Psoas muscle (tissue), 8 donors: Measurements from ENCODE around the gene SPATA33. TPM values are rescaled to one million over a fixed set of nuclear protein-coding genes. Genes with fewer than 3 reads are reported as not detected.

Experiments
- ATAC-seq, 4 donors: fragments of 200-7000 bp; cut with Tn5 transposase; one replicate each; pipeline ENCODE4 v1.9.1; 2020; ENCODE audit warnings: moderate library complexity in 3 of 4, mild to moderate bottlenecking in 2 of 4
- DNase-seq, 2 donors: peaks; one replicate each; pipeline ENCODE4 v3.0.0-alpha.2; 2020
- H3K27ac ChIP-seq: fragments of 200-600 bp; one replicate; pipeline ENCODE4 v1.8.0; 2022
- H3K27me3 ChIP-seq, 3 donors: fragments of 200-600 bp in 1 of 3; one replicate each; pipeline versions ENCODE4 v1.6.1 to v1.8.0; 2013 to 2022; ENCODE audit warnings: low read length in 2 of 3, mild to moderate bottlenecking in 2 of 3, moderate library complexity in 1 of 3; ENCODE audit not compliant: insufficient read depth in 3 of 3
- H3K36me3 ChIP-seq, 2 donors: fragments of 200-600 bp in 1 of 2; one replicate each; pipeline versions ENCODE4 v1.6.1 to v1.8.0; 2013 to 2022; ENCODE audit warnings: low read depth in 1 of 2, mild to moderate bottlenecking in 1 of 2, moderate library complexity in 1 of 2; ENCODE audit not compliant: insufficient read depth in 1 of 2
- H3K4me1 ChIP-seq: fragments of 200-600 bp; one replicate; pipeline ENCODE4 v1.8.0; 2022
- H3K4me3 ChIP-seq: fragments of 200-600 bp; one replicate; pipeline ENCODE4 v1.8.0; 2022; ENCODE audit warnings: mild to moderate bottlenecking
- H3K9me3 ChIP-seq: fragments of 200-600 bp; one replicate; pipeline ENCODE4 v1.8.0; 2022
- WGBS, 3 donors: extraction: QIAGEN DNeasy Blood & Tissue Kit; methylation state at CpG; one replicate each; pipeline versions ENCODE4 v1.1.6 to v1.1.7; 2013; 5-methylcytosine and 5-hydroxymethylcytosine counted together
- intact Hi-C, 2 donors: fragments of 100-400 bp; cut with DNase I; formaldehyde crosslinking; loops; one replicate each; pipeline versions ENCODE4 v1.11.0 to v1.14.2; 2022
- polyA plus RNA-seq, 3 donors: library from polyadenylated mRNA; stranded (reverse); fragments of 200-250 nt; gene quantifications; one replicate each; pipeline ENCODE4 v1.2.3, GENCODE V29; 2013
- total RNA-seq, 4 donors: library from RNA; stranded (reverse); fragmentation: NEBNext Ultra II Directional in 2 of 4; extraction: Animal tissue kit (Norgen Biotek cat#: 25700) in 2 of 4; gene quantifications; one replicate each; pipeline versions ENCODE4 v1.2.1 to v1.2.4, GENCODE V29; 2021 to 2023
- TF ChIP-seq, protein P1 (sequence below): fragments of 200-600 bp; IDR thresholded peaks from one replicate; pipeline ENCODE4 v1.8.0; 2022; ENCODE audit warnings: antibody characterized with exemption
- donor health status: healthy with polysubstance abuse.
- donor health status: DM: no; HTN: no; CAD: no; lungs with moderate emphysema.
- donor health status: Bipolar disorder and iron deficiency.
- donor health status: healthy.
- donor health status: DM: yes; HTN: yes; CAD: no.
- donor health status: DM: no; HTN: no; CAD: no.
- donor health status: DM: no; HTN: no; CAD: no.
- donor health status: DM: yes; HTN: yes; CAD: no.

Gene SPATA33
- total and polyA plus RNA-seq, 7 donors, result 1.2 to 8.2 (median 3.0) TPM

DNA sequence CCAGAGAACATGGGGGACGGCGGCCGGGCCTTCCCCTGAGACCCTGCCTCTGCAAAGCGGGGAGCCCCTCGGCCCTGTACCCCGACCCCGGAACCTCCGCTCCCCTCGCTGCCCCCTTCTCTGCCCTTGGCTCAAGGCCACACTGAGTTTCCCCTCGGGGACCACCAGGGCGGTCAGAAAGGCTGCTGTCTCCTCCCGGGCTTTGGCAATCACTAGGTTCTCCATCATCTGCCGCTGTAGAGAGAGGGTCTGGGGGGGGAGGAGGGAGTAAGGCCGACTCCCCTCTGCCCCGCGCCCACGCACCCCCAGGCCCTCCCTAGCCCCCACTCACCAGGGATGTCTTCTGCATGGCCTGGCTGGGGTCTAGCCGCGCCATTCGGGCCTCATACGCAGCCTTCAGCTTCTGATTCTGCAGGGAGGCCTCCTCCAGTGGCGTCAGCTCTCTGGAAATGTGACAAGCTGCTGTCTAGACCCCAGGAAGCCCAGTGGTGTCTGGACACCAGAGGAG, 54.7 kb downstream of the SPATA33 start:
- intact Hi-C loops, result no loop called here
- no peaks in the 10 kb centered on the region for H3K4me1 ChIP-seq
- DNase-seq, result no peak
- no peaks in the 10 kb centered on the region for H3K27me3 ChIP-seq
- H3K9me3 ChIP-seq, result no peaks in the 10 kb centered on the region
- peak in 2 of 4 donors; percentile 13 to 16 for ATAC-seq
- no peak overlapping the region for H3K27ac ChIP-seq
- H3K4me3 ChIP-seq, result peak overlapping the region; percentile 37
- TF ChIP-seq, protein P1, sequence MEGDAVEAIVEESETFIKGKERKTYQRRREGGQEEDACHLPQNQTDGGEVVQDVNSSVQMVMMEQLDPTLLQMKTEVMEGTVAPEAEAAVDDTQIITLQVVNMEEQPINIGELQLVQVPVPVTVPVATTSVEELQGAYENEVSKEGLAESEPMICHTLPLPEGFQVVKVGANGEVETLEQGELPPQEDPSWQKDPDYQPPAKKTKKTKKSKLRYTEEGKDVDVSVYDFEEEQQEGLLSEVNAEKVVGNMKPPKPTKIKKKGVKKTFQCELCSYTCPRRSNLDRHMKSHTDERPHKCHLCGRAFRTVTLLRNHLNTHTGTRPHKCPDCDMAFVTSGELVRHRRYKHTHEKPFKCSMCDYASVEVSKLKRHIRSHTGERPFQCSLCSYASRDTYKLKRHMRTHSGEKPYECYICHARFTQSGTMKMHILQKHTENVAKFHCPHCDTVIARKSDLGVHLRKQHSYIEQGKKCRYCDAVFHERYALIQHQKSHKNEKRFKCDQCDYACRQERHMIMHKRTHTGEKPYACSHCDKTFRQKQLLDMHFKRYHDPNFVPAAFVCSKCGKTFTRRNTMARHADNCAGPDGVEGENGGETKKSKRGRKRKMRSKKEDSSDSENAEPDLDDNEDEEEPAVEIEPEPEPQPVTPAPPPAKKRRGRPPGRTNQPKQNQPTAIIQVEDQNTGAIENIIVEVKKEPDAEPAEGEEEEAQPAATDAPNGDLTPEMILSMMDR, result no peak
- H3K36me3 ChIP-seq, result peaks cover 0 to 10% of the 10 kb centered on the region in 2 donors
- WGBS, 3 donors, result 25 to 42% (median 27%) methylated on average over 17 to 22 of the region's 22 CpGs

DNA sequence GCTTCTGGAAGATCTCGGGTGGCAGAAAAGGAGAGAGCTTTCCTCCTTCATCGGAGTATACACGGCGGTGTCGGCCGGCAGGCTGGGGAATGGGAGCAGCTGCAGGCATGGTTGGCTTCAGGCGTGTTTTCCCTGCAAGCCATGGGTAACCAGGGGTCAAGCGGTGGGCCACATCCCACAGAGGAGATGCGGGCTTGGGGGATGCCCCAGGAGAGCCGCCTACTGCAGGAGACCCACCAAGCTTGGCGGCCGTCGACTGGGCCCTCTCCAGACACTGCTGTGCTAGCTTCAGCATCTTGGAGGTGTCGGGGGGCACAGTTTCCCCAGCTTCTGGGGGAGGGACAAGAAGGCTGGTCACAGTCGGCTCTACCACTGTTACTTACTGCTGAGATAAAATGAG, 58.9 kb downstream of the SPATA33 start:
- Histone ChIP-seq H3K9me3 (no peaks in the 10 kb centered on the region), H3K4me3 (no peak overlapping the region), H3K36me3 (peaks cover 0 to 4% of the 10 kb centered on the region in 2 donors), H3K27me3 (no peaks in the 10 kb centered on the region), H3K4me1 (peaks cover 9% of the 10 kb centered on the region), H3K27ac (no peak overlapping the region)
- intact Hi-C loops, result no loop called here
- ATAC-seq (no peak), DNase-seq (no peak)
- 86 to 90% (median 88%) methylated on average over 15 of the region's 15 CpGs for WGBS, 3 donors
- TF ChIP-seq, protein P1, result no peak

DNA sequence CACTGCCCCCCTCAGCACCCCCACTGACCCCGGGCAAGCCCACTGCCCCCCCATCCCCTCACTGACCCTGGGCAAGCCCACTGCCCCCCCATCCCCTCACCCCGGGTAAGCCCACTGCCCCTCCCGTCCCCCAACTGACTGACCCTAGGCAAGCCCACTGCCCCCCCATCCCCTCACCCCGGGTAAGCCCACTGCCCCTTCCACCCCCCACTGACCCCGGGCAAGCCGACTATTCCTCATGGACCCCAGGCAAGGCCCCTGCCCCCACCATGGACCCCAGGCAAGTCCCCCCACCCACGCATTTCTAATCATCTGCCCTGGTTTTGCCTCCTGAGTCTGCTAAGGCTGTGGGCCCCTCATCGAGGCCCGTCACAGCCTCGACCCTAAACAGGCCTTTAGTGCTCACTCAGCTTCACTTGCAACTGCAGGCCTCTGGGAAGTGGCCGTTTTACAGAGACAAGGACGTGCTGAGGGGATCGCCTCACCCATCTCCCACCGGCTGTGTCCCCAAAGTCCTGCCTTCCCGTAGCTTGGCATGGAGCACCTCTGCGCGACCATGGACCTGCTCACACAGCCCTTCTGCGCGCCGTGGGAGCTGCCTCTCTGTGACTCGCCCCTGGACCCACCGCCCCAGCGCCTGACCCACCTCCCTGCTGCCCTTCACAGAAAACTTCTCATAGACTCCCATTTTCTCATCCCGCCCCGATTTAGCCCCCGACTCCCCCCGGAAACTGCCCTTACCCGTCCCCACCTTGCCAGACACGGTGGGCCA, 59.5 kb downstream of the SPATA33 start:
- peaks cover 0 to 4% of the 10 kb centered on the region in 2 donors for H3K36me3 ChIP-seq
- ATAC-seq (no peak), DNase-seq (no peak)
- H3K27me3 ChIP-seq, result no peaks in the 10 kb centered on the region
- TF ChIP-seq, protein P1, result no peak
- intact Hi-C loops, result no loop called here
- no peaks in the 10 kb centered on the region for H3K9me3 ChIP-seq
- no peak overlapping the region for H3K4me3 ChIP-seq
- 88 to 91% (median 91%) methylated on average over 28 to 29 of the region's 29 CpGs for WGBS, 3 donors
- no peak overlapping the region for H3K27ac ChIP-seq
- H3K4me1 ChIP-seq, result peaks cover 10% of the 10 kb centered on the region

DNA sequence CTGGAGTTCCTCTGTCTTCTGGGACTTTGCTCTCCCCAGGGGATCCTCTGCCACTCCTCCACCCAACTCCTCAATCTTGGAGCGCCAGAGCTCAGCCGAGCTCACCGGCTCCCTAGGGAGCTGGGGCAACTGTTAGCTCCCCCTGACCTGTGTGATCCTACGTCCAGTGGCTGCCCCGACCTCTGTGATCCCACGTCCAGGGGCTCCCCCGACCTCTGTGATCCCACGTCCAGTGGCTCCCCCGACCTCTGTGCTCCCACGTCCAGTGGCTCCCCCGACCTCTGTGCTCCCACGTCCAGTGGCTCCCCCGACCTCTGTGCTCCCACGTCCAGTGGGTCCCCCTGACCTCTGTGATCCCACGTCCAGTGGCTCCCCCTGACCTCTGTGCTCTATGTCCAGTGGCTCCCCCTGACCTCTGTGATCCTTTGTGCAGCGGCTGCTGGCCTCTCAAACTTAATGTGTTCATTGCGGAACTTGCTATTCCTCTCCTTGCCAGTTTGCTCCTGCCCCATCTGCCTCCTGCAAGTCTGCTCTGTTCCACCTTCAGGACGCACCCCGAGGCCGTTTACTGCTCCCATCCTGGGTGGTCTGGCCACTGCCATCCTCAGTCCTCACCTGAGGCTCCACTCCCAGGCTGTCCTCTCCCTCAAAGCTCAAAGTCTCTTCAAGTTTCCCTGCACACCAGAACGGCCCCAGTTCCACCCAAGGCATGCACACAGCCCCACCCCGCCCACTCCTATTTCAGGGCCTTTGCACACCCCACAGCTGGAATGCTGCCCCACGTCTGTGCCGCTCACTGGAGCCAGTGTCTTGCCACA, 60.3 kb downstream of the SPATA33 start:
- Histone ChIP-seq H3K27me3 (no peaks in the 10 kb centered on the region), H3K36me3 (peaks cover 0 to 9% of the 10 kb centered on the region in 2 donors), H3K4me1 (peaks cover 18% of the 10 kb centered on the region), H3K9me3 (no peaks in the 10 kb centered on the region), H3K27ac (no peak overlapping the region), H3K4me3 (no peak overlapping the region)
- TF ChIP-seq, protein P1, result no peak
- 82 to 91% (median 85%) methylated on average over 23 to 24 of the region's 24 CpGs for WGBS, 3 donors
- intact Hi-C loops, result no loop called here
- DNase-seq, result no peak
- ATAC-seq, result no peak

Other genes starting within 250 kb of the SPATA33 start
- gene ANKRD11, start 167.3 kb upstream of the SPATA33 start, total RNA-seq, result 10 to 100 TPM; 52.3 to 72.8 (median 63.8) TPM
- 10 to 100 TPM; 22.3 to 57.9 (median 43.3) TPM for gene ANKRD11, start 167.3 kb upstream of the SPATA33 start, polyA plus RNA-seq
- gene SPG7, start 149.4 kb upstream of the SPATA33 start, total RNA-seq, result 10 to 100 TPM; 66.8 to 92.3 (median 87.3) TPM
- gene SPG7, start 149.4 kb upstream of the SPATA33 start, polyA plus RNA-seq, result 10 to 100 TPM; 57.5 to 95.3 (median 79.3) TPM
- gene RPL13, start 97.2 kb upstream of the SPATA33 start, total RNA-seq, result 1,000 to 10,000 TPM; 1,039 to 1,769 (median 1,553) TPM
- gene RPL13, start 97.2 kb upstream of the SPATA33 start, polyA plus RNA-seq, result 1,000 to 10,000 TPM; 2,989 to 7,334 (median 5,467) TPM
- gene CPNE7, start 82.1 kb upstream of the SPATA33 start, total RNA-seq, result not detected
- gene CPNE7, start 82.1 kb upstream of the SPATA33 start, polyA plus RNA-seq, result under 1 TPM in 2 of 3 donors, not detected in 1; 0.08 to 0.21 TPM
- gene DPEP1, start 44.2 kb upstream of the SPATA33 start, total RNA-seq, result not detected
- gene DPEP1, start 44.2 kb upstream of the SPATA33 start, polyA plus RNA-seq, result under 1 TPM in 2 of 3 donors, not detected in 1; 0.04 to 0.16 TPM
- gene CHMP1A, start 128 bp upstream of the SPATA33 start, total RNA-seq, result 10 to 100 TPM; 42.2 to 49.9 (median 45.9) TPM
- 10 to 100 TPM; 49.9 to 91.9 (median 68.2) TPM for gene CHMP1A, start 128 bp upstream of the SPATA33 start, polyA plus RNA-seq
- 10 to 100 TPM; 23.0 to 33.5 (median 28.7) TPM for gene CDK10, start 28.9 kb downstream of the SPATA33 start, total RNA-seq
- 10 to 100 TPM; 31.5 to 47.8 (median 35.6) TPM for gene CDK10, start 28.9 kb downstream of the SPATA33 start, polyA plus RNA-seq
- 1 to 10 TPM in 3 of 4 donors, under 1 TPM in 1; 0.56 to 1.8 (median 1.4) TPM for gene SPATA2L, start 43.9 kb downstream of the SPATA33 start, total RNA-seq
- 1 to 10 TPM; 1.0 to 5.9 (median 1.3) TPM for gene SPATA2L, start 43.9 kb downstream of the SPATA33 start, polyA plus RNA-seq
- 1 to 10 TPM; 3.7 to 7.0 (median 5.6) TPM for gene VPS9D1, start 63.1 kb downstream of the SPATA33 start, total RNA-seq
- 10 to 100 TPM in 1 of 3 donors, 1 to 10 TPM in 2; 4.0 to 10.3 (median 5.2) TPM for gene VPS9D1, start 63.1 kb downstream of the SPATA33 start, polyA plus RNA-seq
- gene ZNF276, start 63.7 kb downstream of the SPATA33 start, total RNA-seq, result 10 to 100 TPM; 11.5 to 13.6 (median 11.7) TPM
- 10 to 100 TPM in 1 of 3 donors, 1 to 10 TPM in 2; 7.6 to 11.1 (median 9.9) TPM for gene ZNF276, start 63.7 kb downstream of the SPATA33 start, polyA plus RNA-seq
- 1 to 10 TPM in 2 of 4 donors, under 1 TPM in 2; 0.79 to 1.1 (median 0.96) TPM for gene FANCA, start 158.8 kb downstream of the SPATA33 start, total RNA-seq
- gene FANCA, start 158.8 kb downstream of the SPATA33 start, polyA plus RNA-seq, result 1 to 10 TPM; 2.2 to 3.7 (median 2.3) TPM
- gene SPIRE2, start 170.6 kb downstream of the SPATA33 start, total RNA-seq, result under 1 TPM in 3 of 4 donors, not detected in 1; 0.14 to 0.47 (median 0.22) TPM
- gene SPIRE2, start 170.6 kb downstream of the SPATA33 start, polyA plus RNA-seq, result under 1 TPM; 0.18 to 0.48 (median 0.27) TPM
- 10 to 100 TPM; 57.6 to 93.6 (median 89.8) TPM for gene TCF25, start 215.8 kb downstream of the SPATA33 start, total RNA-seq
- 10 to 100 TPM; 46.1 to 54.8 (median 50.7) TPM for gene TCF25, start 215.8 kb downstream of the SPATA33 start, polyA plus RNA-seq